ENCODE results near the gene ALDH1A1. TPM values are rescaled to one million over a fixed set of nuclear protein-coding genes. Genes with fewer than 3 reads are reported as not detected.
A peak's percentile ranks its signal among the peaks of the same experiment; 100 is the strongest.

ALDH1A1 gene
- total and polyA plus RNA-seq, 9 of the 15 experiments (the other 6 are each of a cell fraction or from before 2014, with no cell fraction given): 1.8 to 86.3 (median 24.4) TPM

DNA sequence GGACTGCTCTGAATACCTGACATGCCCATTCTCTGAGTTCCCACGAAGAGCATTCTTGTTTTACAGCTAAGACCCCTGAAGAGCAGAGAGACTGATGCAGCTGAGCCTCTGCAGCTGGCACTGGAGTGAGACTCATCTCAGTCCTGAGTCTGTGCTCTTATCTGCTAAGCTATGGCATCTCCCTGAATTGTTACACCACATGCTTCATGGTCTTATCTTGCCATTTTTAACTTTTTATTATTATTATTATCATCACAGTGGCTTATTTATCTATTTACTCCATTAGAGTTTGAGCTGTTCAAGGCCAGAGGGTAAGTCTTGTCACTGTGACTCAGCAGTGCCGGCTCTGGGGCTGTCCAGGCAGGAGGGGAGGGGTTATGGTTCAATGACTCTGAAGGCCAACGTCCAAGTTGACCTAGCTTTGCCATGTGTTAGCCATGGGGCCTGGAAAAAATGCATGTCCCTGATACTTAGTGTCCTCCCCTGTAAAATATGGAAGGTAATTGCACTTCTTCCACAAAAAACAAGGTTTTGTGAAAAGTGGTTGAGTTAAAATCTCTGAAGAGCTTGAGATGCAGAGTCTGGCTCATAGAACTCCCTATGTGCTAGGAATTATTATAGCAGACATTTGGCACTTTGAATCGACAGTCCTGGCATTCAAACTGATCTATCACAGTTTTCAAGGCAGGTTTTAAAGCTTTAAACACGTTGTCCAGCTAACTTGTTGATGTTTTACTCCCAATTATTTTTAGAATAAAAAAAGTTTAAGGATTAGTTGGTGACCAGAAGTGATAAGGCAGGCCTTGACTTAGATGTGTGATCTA is 94.6 kb downstream of the ALDH1A1 start (continued):
- TF ChIP-seq CEBPZ (IDR thresholded peaks at IDR 0.05; ENCODE audit: borderline replicate concordance, low read depth, low read length): no peak
- no peak for TF ChIP-seq ATF1 (CRISPR knock-in tag; IDR thresholded peaks at IDR 0.05)
- peak; percentile 24; the same call in 1 of the 2 replicates for TF ChIP-seq ATF1 (tag; IDR thresholded peaks at IDR 0.05)
- peak; percentile 84 for TF ChIP-seq MAFF (IDR thresholded peaks at IDR 0.05; ENCODE audit: low read length)
- TF ChIP-seq ZNF592 (IDR thresholded peaks at IDR 0.05): peak; percentile 96
